NCI-H1105 treated with DMSO at 0.1 percent for 48 hours (cell line): ENCODE measurements around the gene TUBGCP2.

Source experiments
- DNase-seq: peaks from one replicate; lab custom pipeline; 2025; lab: John Stamatoyannopoulos, UW

TUBGCP2 gene

DNA sequence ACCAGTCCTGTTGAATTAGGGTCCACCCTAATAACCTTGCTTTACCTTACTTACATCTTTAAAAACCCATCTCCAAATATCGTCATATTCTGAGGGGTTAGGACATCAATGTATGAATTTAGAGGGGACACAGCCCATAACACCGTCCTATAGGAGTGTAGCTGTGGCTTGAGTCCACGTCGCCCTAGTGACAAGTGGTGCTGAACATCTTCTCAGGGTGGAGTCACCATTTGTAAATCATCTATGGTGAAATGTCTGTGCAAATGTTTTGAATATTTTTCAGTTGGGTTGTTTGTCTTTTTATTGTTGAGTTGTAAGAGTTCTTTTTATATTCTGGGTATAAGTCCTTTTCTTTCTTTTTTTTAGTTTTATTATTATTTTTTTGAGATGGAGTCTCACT lies 33.3 kb upstream of the TUBGCP2 start:
- no peak for DNase-seq

DNA sequence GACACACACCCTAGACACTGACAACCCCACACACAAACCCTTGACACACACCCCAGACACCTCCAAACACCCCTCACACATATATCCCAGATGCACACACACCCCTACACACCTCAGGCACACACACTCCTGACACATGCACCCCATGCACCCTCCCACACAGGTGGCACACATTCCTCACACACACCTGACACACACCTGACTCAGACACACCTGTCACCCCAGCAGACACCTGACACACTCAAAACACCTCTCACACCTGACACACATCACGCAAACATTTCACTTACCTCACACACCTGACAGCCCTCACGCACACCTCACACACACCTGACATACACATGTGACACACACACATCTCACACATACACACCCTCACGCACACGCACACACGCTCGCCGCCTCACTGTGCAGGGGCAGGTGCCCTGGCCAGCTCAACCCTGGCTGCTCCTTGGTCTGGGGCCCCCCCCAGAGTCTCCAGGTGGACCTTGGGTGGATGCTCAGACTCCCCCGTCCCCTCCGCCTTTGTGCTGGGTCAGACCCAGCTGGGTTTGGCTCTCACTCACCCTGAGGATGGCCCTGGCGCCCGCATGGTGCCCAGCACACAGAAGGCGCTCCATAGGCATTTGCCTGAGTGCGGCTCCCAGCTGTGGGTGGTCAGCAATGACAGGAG lies 31.2 kb upstream of the TUBGCP2 start:
- no peak for DNase-seq

DNA sequence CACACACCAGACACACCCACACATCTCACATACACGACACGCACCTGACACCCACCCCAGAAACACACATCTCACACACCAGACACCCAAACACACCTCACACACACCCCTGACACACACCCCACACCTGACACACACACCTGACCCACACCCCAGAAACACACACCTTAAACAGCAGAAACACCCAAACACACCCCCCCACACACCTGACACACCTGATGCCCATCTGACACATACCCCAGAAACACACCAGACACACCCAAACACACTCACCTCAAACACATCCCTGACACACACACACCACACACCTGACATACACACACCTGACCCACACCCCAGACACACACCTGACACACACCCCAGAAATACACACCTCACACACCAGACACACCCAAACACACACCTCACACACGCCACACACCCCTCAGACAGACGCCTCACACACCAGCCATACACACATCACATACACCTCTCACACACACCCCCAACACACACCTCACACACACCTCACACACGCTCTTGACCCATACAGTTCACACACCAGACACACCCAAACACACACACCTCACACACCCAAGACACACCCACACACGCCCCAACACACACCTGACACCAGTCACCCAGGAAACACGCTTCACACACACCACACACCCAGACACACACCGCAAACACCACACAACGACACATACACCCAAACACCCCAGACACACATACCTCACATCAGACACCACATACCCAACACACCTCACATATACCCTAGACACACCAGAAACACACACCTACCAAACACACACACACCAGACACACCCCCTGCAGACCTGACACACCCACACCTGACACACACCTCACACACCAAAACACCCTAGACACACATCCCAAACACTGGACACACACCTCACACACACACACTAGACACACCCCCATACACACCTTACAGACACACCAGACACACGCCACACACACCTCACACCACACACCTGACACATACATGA lies 29.7 kb upstream of the TUBGCP2 start:
- no peak for DNase-seq

DNA sequence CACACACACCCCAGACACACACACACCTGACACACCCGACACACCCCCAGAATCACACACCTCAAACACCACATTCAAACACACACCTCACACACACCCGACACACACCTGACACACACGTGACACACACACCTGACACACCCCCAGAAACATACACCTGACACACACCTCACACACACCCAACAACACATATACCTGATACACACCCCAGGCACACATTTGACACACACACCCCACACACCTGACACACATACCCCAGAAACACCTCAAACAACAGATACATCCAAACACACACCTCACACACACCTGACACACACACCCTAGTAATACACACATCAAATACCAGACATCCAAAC lies 28.7 kb upstream of the TUBGCP2 start:
- no peak for DNase-seq

DNA sequence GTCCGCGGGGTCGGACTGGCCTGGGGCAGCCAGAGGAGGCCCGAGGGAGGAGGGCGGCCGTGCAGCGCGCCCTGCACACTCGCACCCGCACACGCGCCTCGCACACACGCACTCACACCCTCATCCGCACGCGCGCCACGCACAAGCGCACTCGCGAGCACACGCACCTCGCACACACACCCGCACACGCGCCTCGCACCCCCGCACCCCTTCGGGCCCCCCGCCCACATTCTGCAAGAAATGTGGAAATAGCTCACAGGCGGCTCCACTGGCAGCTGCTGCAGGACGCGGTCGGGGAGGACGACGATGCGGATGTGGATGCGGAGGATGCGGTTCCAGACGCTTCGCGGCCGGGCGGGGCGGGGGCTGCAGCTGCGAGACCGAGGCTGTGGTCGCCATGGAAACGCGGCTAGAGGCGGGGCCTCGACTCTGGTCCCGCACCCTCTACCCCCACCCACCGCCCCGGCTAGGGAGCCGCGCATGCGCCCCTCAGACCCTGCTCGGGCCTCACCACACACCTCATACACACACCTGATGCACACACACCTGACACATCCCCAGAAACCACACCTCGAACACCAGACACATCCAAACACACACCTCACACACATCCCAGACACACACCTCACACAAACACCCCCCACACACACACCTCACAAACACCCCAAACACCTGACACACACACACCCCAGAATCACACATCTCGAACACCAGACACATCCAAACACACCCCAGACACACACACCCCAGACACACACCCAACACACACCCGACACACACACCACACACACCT lies 28.1 kb upstream of the TUBGCP2 start, which contains the start of gene CALY:
Gene CALY, minus strand, starts transcription at position 320 of the 793 bp plus-strand sequence. CDS start 7,907 bp downstream, outside the sequence.
- DNase-seq: peak; percentile 28

DNA sequence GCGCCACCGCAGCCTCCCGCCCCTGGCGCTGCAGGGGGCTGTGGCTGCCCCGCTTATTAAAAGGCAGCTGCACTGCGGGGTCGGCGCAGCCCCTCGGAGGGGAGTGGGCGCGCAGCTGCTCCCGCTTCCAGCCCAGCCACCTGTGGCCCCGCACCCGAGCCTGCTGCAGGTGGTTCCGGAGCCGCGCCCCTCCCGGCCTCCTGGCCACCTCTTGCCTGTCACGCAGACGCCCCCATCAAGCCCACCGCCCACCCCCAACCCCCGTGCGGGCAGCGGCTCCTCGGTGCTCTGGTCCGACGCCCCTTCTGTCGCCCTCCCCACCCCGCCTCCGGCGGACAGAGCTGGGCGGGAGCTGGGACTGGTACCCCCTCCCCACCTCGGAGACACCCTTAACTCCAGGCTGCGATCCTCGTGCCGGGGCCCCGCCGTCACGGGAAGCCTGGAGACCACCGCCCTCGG lies 27.5 kb upstream of the TUBGCP2 start:
- DNase-seq: no peak

DNA sequence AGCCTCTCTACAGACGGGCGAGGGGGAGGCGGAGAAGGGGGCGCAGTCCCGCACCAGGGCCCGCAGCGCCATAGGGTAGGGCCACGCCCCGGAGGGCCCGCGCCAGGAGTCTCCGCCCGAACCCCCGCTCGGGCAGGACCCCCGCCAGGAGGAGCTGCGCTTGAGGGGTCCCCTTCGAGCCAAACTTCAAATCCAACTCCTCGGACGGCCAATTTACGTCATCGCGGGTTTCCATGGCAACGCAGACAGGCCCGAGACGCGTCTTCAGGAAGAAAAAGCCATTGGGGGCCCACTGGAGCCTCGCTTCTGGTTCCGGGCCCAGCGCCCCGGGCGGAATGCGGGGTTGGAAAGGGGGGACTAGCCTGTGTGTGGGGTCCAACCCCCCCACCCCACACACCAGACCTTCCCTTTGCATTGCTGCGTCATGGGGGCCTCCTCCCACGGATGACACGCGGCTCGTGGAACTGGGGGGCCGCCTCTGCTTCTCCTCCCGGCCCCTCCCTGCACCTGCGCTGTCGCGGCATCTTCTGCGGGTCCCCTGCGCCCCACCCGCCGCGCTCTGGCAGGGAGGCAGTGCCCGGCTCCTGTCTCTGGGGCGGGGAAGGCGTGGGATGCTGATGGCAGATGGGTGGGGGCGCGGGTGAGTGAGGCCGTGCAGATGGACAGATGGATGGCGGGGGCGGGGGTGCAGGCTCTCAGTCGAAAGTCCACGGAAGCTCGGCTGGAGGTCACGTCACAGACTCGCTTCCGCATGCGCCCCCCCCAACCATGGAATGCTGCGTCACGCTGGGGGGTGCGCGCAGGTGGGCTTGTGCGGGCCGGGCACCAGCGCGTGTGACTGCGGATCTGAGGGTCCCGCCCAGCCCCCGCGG lies 26.8 kb upstream of the TUBGCP2 start:
- no peak for DNase-seq

DNA sequence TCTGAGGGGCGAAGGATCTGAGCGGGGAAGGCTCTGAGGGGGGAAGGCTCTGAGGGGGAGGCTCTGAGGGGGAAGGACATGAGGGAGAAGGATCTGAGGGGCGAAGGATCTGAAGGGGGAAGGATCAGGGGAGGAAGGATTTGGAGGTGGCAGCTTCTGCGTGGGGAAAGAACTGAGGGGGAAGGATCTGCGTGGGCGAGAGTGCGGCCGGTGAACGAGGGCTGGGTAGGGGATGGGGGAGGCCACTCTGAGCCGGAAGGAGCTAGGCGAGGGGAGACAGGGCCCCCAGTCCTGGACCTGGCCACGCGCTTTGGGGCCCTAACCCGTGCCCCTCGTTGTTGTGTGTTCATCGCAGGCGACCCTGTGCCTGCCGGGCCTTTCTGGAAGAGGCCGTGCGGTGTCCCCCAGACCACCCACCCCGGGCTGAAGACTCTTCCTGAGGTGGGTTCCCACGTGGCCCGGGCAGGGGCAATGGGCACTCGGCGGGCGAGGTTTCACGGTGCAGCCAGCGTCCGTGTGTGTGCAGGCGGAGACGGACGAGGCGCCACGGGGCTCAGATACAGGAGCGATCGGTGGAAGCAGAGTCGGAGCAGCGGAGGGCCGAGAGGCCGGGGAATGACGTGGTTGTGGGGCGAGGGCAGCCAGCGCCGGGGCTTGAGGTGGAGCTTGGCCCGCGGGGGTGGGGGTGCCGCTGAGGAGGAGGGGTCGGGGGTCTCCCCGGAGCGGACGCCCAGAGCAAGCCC lies 26.0 kb upstream of the TUBGCP2 start:
- DNase-seq: no peak

DNA sequence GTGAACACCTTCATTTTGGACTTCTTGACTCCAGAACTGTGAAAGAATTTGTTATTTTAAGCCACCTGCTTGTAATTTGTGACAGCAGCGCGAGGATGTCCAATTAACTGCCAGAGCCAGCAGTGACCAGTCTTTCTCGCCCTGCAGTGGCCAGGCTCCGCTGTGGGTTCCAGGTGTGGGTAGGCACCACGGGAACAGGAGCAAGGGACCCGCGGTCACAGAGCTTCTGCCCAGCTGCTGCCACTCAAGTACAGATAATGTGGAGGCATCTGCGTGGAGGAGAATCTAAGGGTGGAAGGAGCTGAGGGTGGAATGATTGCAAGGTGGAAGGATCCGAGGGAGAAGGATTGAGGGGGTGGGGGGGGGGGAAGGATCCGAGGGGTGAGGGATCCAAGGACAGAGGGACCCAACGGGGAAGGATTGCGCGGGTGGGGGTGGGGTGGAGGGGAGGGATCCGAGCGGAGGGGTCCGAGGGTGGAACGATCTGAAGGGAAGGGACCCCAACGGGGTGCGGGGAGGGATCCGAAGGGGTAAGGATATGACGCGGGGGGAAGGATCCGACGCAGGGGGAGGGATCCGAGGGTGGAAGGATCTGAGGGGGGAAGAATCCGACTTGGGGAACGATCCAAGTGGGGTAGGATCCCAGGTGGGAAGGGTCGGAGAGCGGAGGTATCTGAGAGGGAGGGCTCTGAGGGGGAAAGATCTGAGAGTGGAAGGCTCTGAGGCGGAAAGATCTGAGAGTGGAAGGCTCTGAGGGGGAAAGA lies 24.4 kb upstream of the TUBGCP2 start:
- DNase-seq: no peak

DNA sequence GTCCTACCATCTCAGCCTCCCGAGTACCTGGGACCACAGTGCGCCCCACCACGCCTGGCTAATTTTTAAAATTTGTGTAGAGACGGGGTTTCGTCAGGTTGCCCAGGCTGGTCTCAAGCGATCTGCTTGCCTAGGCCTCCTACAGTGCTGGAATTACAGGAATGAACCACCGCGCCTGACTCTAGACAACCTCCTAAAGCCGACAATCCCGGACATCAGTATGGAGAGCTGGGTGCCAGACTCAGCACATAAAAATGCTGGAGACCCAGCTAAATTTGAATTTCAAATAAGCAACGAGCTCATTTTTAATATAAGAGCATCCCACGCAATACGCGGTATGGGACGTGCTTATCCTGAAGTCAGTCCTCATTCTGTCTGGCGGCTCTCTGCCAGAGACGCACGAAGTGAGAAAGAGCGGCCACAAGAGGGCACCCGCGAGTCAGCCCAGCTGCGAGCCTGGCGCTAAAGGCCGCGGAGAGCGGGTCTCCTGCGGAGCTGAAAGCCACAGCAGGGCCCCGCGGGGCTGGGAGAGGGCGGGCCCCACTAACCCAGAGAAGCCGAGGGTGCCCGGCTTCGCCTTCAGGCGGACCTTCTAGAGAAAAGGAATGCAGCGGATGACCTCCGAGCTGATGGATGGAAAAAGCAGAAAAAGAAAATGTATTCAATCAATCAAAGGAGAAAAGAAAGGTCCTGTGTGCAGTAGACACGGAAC lies 21.0 kb upstream of the TUBGCP2 start:
- peak; percentile 48 for DNase-seq

DNA sequence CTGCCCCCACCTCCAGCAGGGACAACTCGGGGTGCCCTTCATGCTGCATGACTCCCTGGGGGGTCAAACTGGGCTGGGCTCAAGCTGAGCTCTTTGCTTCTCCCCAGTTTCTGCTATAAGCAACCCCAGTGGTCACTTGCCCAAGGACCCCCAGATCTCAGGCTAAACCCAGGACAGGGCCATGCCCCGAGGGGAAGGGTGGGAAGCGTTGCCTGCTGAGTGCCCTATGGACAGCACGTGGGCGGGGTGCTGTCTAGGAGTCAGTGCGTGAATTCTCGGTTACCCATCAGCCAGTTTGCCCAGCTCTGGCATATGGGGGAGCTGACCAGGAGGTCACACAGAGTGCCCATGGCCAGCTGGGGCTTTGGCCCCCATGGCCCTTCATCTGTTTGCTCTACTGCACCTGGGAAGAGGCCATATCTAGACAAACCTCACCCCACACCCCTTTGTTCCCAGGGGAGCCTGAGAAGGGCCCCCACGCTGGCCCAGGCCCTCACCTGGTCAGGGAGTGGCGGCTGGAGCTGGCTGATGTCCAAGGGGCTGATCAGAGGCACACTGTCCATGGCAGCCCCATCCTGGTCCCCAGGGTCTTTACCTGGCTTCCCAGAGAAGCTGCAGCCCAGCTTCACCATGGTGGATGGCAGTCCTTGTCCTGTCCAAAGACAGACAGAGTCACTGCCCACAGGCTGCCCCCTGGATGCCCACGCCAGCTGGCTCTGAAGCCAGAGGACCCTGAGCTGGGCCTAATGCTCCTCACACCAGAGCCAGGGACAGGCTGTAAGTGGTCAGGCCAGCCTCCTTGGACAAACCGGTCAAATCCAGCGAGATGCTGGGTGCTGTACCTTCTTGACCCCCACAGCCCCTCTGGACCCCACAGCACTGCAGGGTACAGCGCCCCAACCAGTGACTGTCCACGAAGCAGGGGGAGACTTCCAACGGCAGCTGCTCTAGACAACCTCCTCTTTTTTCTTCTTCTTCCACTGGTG lies 20.0 kb upstream of the TUBGCP2 start:
- DNase-seq: no peak

DNA sequence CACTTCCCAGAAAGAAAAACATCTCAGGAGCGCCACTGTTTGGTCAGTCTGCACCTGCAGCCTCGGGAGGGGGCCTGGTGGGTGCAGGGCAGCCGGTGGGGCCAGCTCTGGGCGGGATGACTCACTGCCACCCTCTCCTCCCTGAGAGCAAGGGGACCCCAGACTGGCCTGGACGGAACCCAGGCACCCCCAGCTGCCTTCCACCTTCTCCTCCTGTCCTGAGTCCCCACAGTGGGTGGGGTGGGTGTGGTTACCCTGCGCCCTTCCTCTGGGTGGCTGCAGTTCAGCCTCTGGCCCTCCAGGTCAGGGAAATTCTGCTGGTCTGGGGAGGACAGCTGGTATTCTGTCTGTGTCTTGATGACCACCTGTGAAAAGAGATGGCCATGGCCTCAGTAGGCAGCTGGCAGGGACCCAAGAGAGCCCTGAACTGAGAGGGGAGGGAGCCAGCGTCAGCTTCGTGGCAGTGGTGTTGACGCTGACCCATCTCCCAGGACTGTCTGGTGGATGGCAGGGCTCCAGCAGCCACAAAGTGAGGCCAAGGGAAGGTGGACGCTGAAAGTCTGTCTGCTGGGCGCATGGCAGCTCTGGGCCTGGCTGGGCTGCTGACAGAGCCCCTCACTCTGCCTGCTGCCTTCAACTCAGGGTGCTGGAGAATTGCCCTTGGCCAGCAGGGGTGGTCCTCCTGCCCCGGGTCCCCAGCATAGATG lies 19.1 kb upstream of the TUBGCP2 start:
- DNase-seq: no peak

DNA sequence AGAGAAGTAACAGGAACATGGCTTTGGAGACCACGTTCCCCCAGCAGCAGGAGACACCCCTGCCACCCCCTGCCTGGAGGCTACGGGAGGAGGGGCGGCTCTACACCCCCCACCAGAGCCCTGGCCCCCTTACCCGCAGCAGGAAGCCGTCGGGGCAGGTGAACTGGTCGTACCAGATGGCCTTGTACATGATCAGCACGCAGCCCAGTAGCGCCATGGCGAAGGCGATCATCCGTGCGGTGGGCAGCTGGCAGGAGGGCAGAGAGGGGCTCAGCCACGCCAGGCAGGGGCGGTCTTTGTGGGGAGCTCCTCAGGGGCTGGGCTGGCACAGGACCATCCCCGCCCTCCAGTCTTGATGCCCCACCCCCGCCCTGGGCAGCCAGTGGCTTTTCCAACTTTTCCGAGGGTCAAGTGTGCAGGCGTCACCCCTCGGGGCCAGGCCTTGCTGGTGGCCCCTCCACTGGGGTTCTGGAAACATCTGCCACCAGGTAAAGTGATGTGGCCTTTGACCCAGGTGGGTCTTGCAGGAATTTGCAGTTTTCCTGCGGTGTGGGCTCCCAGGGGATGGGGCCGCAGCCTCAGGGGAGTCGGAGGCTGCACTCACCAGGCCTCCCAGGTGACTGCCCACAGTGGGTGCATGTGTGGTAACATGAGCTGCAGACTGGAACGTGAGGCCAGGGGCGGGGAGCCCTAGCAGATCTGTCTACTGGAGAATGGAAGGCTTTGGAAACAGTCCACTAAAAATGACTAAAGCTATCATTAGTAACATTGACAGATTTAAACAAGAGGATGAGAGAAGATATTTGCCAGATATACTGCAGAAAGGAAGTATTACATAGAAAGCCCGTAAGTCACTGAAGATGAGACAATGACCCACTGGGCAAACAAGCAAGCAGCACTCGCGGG lies 18.3 kb upstream of the TUBGCP2 start:
- DNase-seq: no peak

DNA sequence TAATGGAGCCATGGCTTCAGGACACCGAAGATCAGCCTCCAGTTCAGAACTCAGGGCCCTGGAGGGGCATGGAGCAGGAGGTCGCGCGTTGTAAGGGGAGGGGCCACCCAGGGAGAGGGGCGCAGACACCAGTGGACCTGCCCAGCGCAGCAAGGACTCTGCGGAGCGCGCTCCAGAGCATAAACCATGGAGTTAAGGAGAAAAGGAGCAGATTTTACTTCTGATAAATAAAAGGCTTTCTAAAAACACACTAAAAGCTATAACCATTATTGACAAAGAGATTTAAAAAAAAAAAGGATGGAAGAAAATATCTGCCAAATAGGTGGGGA lies 17.5 kb upstream of the TUBGCP2 start:
- DNase-seq: no peak

DNA sequence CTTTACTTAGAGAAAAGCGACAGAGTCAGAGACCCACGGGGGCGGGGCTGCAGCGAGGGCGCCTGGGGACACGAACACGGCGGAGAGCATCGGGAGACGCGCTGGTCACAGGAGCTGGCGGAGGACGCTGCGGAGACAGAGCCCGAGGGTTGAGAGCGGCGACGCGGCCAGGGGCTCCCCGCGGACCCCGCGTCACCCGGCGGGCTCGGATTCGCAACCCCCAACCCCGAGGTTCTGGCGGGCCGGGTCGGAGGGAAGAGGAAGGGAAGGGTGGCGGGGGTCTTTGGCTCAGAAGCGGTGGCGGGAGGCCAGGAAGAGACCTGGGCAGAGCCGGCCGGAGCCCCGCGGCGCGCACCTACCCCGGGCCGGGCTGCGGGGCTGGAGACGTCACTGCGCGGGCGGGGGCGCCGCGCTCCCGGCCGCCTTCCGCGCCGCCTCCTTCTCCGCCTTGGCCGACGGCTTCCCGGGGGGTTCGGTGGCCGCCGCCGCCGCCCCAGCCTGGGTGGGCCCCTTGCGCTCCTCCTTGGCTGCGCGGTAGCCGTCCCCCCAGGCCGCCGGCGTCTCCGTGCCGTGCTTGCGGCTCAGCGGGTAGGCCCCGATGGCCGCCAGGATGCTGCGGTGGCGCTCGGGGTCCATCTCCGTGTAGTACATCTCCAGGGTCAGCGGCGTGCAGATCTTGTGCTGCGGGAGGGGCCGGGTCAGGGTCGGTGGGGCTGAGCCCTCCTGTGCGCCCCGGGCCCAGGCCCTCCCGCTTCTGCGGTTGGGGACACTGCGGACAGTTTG lies 17.0 kb upstream of the TUBGCP2 start:
- DNase-seq: no peak

DNA sequence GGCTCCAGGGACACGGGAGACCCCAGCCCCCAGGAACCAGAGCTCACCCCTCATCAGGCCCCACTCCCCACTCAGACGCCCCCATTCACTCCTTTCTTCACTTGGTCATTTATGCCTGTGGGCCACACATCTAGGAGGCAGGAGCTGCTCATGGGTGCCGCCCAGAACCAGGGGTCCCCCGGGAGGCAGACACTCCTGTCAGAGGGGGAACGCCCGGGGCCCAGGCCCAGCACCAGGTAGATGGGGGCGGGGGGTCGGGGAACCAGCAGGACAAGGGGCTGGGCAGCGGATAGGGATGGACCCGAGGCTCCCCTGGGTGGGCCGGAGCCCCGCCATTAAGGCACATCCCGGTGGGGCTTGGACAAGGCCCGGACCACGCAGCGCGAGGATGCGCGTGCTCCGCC lies 16.2 kb upstream of the TUBGCP2 start:
- no peak for DNase-seq
